Bronchial epithelial cell (primary cell): ENCODE results near the gene EFHD2. TPM values are rescaled to one million over a fixed set of nuclear protein-coding genes. Genes with fewer than 3 reads are reported as not detected.

Source experiments
- DNase-seq: peaks from one replicate; pipeline ENCODE4 v3.0.0-alpha.2; 2010; ENCODE audit warnings: low read depth
- FAIRE-seq: peaks from 2 replicates; lab custom pipeline; 2011; peaks lifted over from hg19 to GRCh38; lab: Jason Lieb, UNC
- H3K27me3 ChIP-seq: 2 replicates; pipeline ENCODE4 v1.5.1; 2011; ENCODE audit warnings: low read length; ENCODE audit not compliant: control insufficient read depth, insufficient read depth
- H3K36me3 ChIP-seq: 2 replicates; pipeline ENCODE4 v1.5.1; 2011; ENCODE audit warnings: low read length; ENCODE audit not compliant: control insufficient read depth, insufficient read depth
- H3K4me3 ChIP-seq: 2 replicates; pipeline ENCODE4 v1.5.1; 2011; ENCODE audit warnings: mild to moderate bottlenecking, low read depth, low read length, control low read depth
- CTCF ChIP-seq: IDR thresholded peaks from 2 replicates; pipeline ENCODE4 v1.5.1; 2011; ENCODE audit warnings: mild to moderate bottlenecking, moderate library complexity, low read length, control low read depth, inconsistent platforms; ENCODE audit not compliant: insufficient read depth, severe bottlenecking
- total RNA-seq: library from RNA; depleted of rRNA; stranded (reverse); fragments of >200 nt; gene quantifications from 2 replicates; pipeline ENCODE4 v1.2.1, GENCODE V29; 2014

Gene EFHD2
- total RNA-seq, 1 donor from 2014 or later: 42.6 TPM

- H3K4me3 ChIP-seq: no peak overlapping the region
- FAIRE-seq: no peak
Observed at GRCh38 chr1:15441247-15441646, 31.6 kb downstream of the EFHD2 start.

GRCh38 chr1:15442119-15442518 is 32.4 kb downstream of the EFHD2 start:
- Histone ChIP-seq H3K27me3 (no peaks in the 10 kb centered on the region), H3K36me3 (no peaks in the 10 kb centered on the region), H3K4me3 (no peak overlapping the region)
- no peak for TF ChIP-seq CTCF
- no peak for FAIRE-seq
- no peak for DNase-seq

More at GRCh38 chr1:15441247-15441646, 31.6 kb downstream of the EFHD2 start:
- H3K36me3 ChIP-seq: no peaks in the 10 kb centered on the region
- DNase-seq: no peak
- no peaks in the 10 kb centered on the region for H3K27me3 ChIP-seq
- TF ChIP-seq CTCF: no peak

- DNase-seq (no peak), FAIRE-seq (no peak)
- TF ChIP-seq CTCF: no peak
- Histone ChIP-seq H3K27me3 (no peaks in the 10 kb centered on the region), H3K4me3 (no peak overlapping the region), H3K36me3 (no peaks in the 10 kb centered on the region)
Observed at GRCh38 chr1:15442759-15443158, 33.1 kb downstream of the EFHD2 start.

GRCh38 chr1:15443281-15443680 is 33.6 kb downstream of the EFHD2 start:
- no peak for FAIRE-seq
- no peak for DNase-seq
- Histone ChIP-seq H3K27me3 (no peaks in the 10 kb centered on the region), H3K4me3 (no peak overlapping the region), H3K36me3 (no peaks in the 10 kb centered on the region)
- no peak for TF ChIP-seq CTCF

GRCh38 chr1:15444468-15445389 is 35.0 kb downstream of the EFHD2 start:
- DNase-seq (no peak), FAIRE-seq (peak; percentile 60)
- Histone ChIP-seq H3K36me3 (no peaks in the 10 kb centered on the region), H3K27me3 (no peaks in the 10 kb centered on the region), H3K4me3 (no peak overlapping the region)
- no peak for TF ChIP-seq CTCF
